GM10266 (cell line): ENCODE results near the gene SETD1B.

Source experiments
- DNase-seq: peaks from one replicate; pipeline ENCODE4 v3.0.0; 2012; ENCODE audit errors: extremely low spot score
- TF ChIP-seq, protein P1 (sequence below): IDR thresholded peaks from 2 replicates; pipeline ENCODE4 v1.5.1; 2012; ENCODE audit warnings: mild to moderate bottlenecking, low read depth; ENCODE audit not compliant: control insufficient read depth, insufficient read depth; ENCODE audit errors: missing control alignments

The SETD1B gene

GRCh38 chr12:121830588-121831265, 26.9 kb downstream of the SETD1B start:
- no peak for DNase-seq
- TF ChIP-seq, protein P1, sequence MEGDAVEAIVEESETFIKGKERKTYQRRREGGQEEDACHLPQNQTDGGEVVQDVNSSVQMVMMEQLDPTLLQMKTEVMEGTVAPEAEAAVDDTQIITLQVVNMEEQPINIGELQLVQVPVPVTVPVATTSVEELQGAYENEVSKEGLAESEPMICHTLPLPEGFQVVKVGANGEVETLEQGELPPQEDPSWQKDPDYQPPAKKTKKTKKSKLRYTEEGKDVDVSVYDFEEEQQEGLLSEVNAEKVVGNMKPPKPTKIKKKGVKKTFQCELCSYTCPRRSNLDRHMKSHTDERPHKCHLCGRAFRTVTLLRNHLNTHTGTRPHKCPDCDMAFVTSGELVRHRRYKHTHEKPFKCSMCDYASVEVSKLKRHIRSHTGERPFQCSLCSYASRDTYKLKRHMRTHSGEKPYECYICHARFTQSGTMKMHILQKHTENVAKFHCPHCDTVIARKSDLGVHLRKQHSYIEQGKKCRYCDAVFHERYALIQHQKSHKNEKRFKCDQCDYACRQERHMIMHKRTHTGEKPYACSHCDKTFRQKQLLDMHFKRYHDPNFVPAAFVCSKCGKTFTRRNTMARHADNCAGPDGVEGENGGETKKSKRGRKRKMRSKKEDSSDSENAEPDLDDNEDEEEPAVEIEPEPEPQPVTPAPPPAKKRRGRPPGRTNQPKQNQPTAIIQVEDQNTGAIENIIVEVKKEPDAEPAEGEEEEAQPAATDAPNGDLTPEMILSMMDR = no peak

DNA sequence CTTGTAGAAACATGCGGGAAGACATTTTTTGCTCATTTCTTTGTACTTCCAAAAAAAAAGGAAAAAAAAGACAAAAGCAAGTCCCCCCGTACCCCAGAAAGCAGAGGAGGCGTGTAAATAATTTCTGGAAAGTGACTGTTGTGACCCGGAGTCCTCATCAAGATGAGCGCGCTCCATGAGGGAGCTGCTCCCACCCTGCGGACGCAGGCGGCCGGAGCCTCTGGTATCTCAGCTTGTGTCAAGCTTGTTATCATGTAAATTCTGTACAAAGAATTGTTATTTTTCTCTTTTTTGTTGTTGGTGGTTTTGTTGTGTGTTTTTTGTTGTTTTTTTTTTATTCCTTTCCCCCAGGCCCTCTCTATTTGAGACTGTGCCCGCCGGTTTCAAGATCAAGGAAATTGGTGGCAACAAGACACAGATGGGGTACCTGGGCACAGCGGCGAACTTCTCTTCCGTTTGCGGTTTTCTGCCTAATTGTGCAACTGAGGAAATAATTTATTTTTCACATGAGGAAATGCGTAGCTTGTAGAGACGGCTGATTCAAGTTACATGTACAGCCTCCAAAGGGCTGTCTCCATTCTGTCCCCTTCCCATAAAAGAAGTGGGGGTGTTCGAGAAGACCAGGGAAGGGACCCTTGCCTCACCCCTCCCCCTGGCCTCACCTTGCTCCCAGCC, 27.9 kb downstream of the SETD1B start:
- TF ChIP-seq, protein P1 = no peak
- DNase-seq = no peak

GRCh38 chr12:121837680-121838079, 33.9 kb downstream of the SETD1B start:
- TF ChIP-seq, protein P1 = no peak
- DNase-seq = no peak

GRCh38 chr12:121838126-121838525, 34.3 kb downstream of the SETD1B start:
- DNase-seq = no peak
- TF ChIP-seq, protein P1 = no peak

GRCh38 chr12:121839106-121839992, 35.5 kb downstream of the SETD1B start:
- peak; percentile 99 for DNase-seq
- TF ChIP-seq, protein P1 = no peak

DNA sequence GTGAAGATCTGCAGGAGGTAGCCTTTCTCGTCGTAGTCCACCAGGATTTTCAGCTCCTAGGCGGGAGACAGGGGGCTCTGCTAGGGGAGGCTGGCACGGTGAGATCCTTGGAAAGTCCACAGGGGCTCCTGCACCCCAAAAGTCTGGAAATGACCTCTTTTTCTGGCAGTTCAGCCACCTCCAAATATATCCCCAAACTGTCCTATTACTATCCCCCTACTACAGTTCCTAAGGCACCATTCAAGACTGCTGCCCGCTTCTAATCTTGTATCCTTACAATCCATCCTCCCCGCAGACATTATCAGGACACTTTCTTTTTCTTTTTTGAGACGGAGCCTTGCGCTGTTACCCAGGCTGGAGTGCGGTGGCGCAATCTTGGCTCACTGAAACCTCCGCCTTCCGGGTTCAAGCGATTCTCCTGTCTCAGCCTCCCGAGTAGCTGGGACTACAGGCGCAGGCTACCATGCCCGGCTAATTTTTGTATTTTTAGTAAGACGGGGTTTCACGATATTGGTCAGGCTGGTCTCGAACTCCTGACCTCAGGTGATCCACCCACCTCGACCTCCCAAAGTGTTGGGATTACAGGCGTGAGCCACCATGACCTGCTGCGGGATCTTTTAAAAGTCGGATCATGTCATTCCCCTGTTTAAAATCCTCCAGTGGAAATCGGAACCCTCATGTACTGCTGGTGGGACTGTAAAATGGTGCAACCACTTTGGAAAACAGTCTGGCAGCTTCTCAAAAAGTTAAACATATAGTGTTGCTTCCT, 36.4 kb downstream of the SETD1B start:
- DNase-seq = no peak
- TF ChIP-seq, protein P1 = no peak
